Fibroblast of upper back skin (primary cell): ENCODE data around the gene MEAK7.
"Not testable (repeated sequence)": the region's sequence is repeated elsewhere in the genome, so short reads cannot be mapped to it uniquely, and the experiment has no call there.

Source experiments
- DNase-seq: peaks from one replicate; pipeline ENCODE4 v3.0.0-alpha.2; 2013

Gene MEAK7

DNA sequence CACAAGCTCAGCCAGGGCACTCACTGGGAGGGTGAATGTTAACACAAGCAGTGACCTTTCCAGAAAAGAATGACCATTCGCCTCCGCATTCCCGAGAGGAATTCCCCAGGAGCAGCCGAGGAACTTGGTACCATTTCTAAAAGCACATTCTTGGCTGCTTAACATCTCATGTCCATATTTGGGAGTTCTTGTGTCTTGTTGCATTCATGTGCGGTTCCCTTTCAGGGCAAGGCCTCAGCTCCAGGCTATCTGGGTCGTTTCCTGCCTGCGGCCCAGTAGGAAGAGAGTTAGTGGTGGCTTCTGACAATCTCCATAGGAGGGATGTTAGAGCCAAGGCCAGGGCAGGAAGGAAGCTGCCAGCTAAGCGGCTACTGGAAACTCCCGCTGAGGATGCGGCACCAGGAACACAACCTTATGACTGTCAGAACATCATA, 27.8 kb upstream of the MEAK7 start:
- peak; percentile 97 for DNase-seq

DNA sequence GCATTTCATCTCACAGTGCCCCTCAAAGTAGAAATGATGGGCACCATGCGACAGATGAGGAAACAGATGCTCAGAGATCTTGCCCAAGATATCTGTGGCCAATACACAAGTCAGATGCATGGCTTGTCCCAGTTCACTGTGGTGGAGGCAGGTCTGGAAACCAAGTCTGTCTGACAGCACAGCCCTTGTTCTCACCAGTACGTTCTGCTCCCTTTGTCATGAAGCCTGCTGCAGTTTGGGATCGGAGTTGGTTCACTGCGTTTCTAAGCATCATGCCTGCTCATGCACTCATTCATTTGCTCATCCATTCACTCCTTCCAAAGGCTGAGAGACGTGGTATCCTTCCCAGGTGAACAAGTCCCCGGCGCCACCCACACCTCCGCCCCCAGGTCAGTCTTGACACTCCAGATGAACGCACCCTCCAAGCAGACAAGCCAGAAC, 27.2 kb upstream of the MEAK7 start:
- DNase-seq = no peak

DNA sequence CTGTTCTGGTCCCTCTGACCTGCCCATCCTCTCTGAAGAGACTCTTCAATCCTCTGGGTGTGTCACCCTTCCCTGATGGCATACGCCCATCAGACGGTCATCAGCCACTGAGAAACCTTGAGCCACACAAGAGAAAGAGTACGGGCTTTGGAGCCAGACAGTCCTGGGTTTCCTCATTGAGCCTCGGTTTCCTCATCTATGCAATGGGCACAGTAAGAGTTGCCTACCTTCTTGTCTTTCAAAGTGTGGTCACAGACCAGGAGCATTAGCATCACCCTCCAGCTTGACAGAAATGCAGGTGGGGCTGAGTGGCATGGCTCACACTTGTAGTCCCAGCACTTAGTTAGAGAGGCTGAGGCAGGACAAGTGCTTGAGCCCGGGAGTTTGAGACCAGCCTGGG, 26.1 kb upstream of the MEAK7 start:
- DNase-seq = no peak

DNA sequence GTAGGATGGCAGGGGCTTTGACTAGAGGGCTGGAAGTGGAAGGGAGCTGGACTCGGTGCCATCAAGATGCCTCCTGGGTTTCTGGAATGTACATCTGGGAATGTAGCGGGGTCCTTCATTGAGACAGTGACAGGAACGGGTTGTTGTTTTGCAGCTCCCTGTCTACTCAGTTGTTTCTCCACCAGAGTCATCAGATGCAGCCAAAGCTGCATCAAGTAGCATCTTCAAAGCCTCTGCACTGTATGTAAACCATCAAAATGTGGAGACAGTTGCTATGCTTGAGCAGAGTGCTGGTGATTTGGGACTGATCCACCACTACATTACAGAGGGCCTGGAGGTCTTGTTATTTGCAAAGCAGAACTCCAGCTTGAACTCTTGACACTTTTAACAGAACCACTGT, 25.1 kb upstream of the MEAK7 start:
- DNase-seq = no peak

DNA sequence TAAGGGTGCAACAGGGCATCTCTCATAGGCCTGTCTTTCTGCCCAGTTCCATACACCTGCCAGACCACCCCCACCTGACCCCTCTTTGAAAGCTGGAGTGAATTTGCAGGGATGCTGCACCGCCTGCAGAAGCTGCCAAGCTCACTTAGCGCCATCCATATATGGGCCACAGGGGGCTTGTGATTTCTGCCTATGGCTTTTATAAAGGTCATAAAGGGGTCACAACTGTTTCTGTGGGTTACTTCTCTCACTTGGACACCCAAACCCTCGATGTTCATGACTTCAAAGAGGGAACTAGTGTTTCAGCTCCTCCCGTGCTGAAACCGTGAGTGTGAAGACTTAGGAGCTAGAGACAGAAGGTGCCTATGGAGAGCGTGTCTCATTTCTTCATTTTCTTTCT, 23.9 kb upstream of the MEAK7 start:
- no peak for DNase-seq

- no peak for DNase-seq
These were observed 23.2 kb upstream of the MEAK7 start for GRCh38 chr16:84527532-84528269.

GRCh38 chr16:84526794-84527531, 22.5 kb upstream of the MEAK7 start:
- peak; percentile 44 for DNase-seq

GRCh38 chr16:84524941-84525581, 20.6 kb upstream of the MEAK7 start:
- not testable (repeated sequence) for DNase-seq

GRCh38 chr16:84524346-84524920, 20.0 kb upstream of the MEAK7 start:
- DNase-seq = no peak

- DNase-seq = no peak
These were observed 17.0 kb upstream of the MEAK7 start for GRCh38 chr16:84521497-84521770.

DNA sequence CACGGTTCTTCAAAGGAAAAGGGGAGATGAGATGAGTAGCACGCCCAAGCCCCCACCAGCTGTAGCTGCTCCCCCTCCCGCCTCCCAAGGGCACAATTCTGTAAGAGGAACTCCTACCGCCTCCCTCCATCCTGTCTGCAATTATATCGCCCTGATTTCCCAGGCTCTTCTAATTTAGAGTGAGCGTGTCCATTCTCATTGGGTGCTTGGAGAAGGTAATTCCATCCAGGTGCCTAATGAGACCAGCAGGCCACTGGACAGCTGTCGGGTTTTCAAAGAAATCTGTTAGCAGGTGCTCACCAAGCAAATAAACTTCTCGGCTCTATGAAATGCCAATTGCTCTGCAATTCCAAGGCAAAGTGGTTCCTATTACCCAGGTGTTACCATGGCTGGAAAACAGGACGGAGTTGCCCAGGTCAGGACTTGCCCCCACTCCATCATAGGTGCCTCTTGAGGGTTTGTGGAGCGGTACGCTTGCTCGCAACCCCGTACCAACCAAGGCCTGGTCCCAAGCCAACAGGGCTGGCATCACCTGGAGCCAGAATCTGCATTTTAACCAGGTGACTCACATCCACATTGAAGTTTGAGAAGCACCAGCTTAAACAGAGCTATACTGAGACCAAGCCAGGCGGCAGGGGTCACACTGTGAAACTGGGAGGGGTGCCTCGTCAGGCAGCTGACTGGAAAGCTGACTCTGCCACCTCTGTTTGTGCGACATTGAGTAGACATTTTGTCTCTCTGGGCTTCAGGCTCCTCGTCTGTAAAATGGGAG, 16.5 kb upstream of the MEAK7 start:
- no peak for DNase-seq

DNA sequence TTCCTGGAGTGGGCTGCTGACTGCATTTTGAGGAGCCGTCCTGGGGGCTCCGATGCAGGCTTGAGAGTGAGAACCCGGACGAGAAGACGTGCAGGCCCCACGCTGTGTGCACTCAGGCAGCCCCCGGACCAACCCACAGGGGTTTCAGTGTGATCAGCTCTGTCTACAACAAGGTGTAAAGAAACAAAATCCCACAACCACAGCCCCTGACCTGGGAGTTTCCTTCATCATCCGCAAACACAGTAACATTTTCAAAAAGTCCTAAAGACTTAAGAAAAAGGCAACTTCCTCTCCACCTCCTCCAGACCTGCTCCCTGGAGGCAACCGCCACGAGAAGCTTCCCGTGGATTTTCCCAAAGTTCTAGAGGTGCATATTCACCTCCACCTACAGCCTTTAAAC, 15.4 kb upstream of the MEAK7 start:
- no peak for DNase-seq

DNA sequence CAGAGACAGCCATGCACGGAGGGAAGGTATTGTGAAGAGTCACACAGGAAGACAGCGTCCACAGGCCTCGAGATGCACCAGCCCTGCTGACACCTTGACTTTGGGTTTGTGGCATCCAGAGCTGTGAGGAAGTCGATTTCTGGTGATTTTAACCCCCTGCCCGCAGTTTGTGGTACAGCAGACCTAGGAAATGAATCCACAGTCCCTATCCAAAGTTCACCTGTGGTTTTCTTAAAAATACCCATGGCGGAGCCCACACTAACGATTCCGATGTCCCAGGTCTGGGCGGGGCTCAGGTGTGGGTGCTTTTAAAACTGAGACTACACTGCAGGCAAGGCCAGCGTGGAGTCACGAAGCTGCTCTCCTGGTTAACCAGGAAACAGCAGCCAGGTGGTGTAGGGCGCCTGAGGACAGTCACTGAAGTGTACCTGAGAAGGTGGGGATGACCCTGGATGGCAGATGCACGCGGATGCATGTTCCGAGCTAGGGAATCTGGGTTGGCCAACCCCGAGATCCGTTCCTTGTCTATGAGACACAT, 14.4 kb upstream of the MEAK7 start:
- no peak for DNase-seq

GRCh38 chr16:84518220-84518619, 13.8 kb upstream of the MEAK7 start:
- DNase-seq = peak; percentile 81

GRCh38 chr16:84517366-84517765, 12.9 kb upstream of the MEAK7 start:
- no peak for DNase-seq

- no peak for DNase-seq
These were observed 10.7 kb upstream of the MEAK7 start for GRCh38 chr16:84514874-84515835.

DNA sequence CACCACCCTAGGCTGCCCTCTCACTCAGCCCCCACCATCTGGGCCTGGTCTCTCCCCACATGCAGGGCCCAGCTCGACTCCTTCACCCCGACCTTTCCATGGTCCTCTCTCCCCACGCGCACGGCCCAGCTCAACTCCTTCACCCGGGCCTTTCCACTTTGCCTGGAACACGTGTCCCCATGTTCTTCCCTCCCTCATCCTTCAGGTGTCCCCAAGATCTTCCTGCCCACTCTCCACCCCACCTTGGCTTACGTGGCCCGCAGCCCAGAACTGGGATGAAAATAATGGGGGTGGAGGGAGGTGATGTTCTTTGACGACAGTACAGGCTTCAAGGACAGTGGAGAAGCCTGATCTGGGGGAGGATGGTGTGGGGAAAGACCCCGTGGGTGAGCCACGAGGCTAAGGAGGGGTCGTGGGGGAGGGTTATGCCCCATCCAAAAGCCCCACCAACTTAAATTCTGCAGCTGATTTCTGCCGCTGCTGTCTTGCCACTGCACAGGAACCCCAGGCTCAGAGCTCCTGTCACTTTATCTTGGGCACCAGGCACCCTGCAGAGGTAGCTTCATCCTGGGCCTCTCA, 9.9 kb upstream of the MEAK7 start:
- no peak for DNase-seq

GRCh38 chr16:84513666-84514065, 9.2 kb upstream of the MEAK7 start:
- DNase-seq = no peak

- DNase-seq = peak; percentile 91
These were observed 8.7 kb upstream of the MEAK7 start for GRCh38 chr16:84513123-84513522.

GRCh38 chr16:84511831-84512230, 7.4 kb upstream of the MEAK7 start:
- no peak for DNase-seq

- DNase-seq = peak; percentile 86
These were observed 6.8 kb upstream of the MEAK7 start for GRCh38 chr16:84511180-84511800.
